ENCODE data around the gene PPP2R3A. TPM values are rescaled to one million over a fixed set of nuclear protein-coding genes. Genes with fewer than 3 reads are reported as not detected.

PPP2R3A gene
- total and polyA plus RNA-seq, 8 donors = 1.3 to 7.0 (median 4.3) TPM

GRCh38 chr3:136044980-136045745 lies 79.6 kb downstream of the PPP2R3A start:
- DNase-seq = peak in 1 of 6 donors; percentile 59

DNA sequence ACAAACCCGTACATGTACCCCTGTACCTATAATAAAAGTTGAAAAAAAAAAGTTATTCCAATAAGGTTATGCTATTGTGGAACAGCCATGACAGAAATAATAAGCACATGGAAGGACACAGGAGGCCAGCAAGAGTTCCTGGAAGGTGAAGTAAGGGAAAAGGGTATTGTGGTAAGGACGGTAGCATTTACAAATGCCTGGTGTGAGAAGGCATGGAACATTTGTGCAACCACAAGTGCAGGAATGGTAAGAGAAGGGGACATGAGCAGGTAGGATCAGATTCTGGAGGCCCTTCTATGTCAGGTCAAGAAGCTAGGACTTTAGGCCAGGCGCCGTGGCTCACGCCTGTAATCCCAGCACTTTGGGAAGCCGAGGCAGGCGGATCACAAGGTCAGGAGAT lies 82.5 kb downstream of the PPP2R3A start:
- ATAC-seq (no peak), FAIRE-seq (no peak), DNase-seq (no peak)
- Histone ChIP-seq H3K4me1 (no peaks in the 10 kb centered on the region), H3K36me3 (peaks cover 0 to 4% (median 0%) of the 10 kb centered on the region in 3 donors), H3K27me3 (no peaks in the 10 kb centered on the region), H3K27ac (no peak overlapping the region), H3K9me3 (no peaks in the 10 kb centered on the region), H3K4me3 (no peak overlapping the region)
- intact Hi-C loops (cut with DNase I) = loop anchor here in 1 of 3 donors (10.0 kb wide), 1 partner anchor 133 kb away; no protein-coding TSS in a partner anchor
- WGBS, 2 donors = 96 to 97% methylated on average over 7 of the region's 7 CpGs
- no peak for TF ChIP-seq CTCF (IDR thresholded peaks at IDR 0.05)

More at GRCh38 chr3:136044980-136045745, 79.6 kb downstream of the PPP2R3A start:
- H3K27me3 ChIP-seq = no peaks in the 10 kb centered on the region
- no peak overlapping the region for H3K4me3 ChIP-seq
- no peak overlapping the region for H3K27ac ChIP-seq
- no peaks in the 10 kb centered on the region for H3K4me1 ChIP-seq
- 89 to 96% methylated on average over 7 of the region's 7 CpGs for WGBS, 2 donors
- intact Hi-C loops (cut with DNase I) = loop anchor here in 2 of 3 donors (5.0 to 10.0 kb wide), 2 partner anchors 128 to 130 kb away; no protein-coding TSS in a partner anchor
- ATAC-seq (no peak), FAIRE-seq (no peak)
- peaks cover 0 to 4% (median 0%) of the 10 kb centered on the region in 3 donors for H3K36me3 ChIP-seq
- no peak for TF ChIP-seq CTCF (IDR thresholded peaks at IDR 0.05)
- H3K9me3 ChIP-seq = no peaks in the 10 kb centered on the region

GRCh38 chr3:136050250-136050649 lies 84.7 kb downstream of the PPP2R3A start:
- H3K27me3 ChIP-seq = no peaks in the 10 kb centered on the region
- TF ChIP-seq CTCF (IDR thresholded peaks at IDR 0.05) = no peak
- peaks cover 0 to 4% (median 0%) of the 10 kb centered on the region in 3 donors for H3K36me3 ChIP-seq
- no peaks in the 10 kb centered on the region for H3K9me3 ChIP-seq
- intact Hi-C loops (cut with DNase I) = no loop called here
- ATAC-seq (no peak), DNase-seq (no peak), FAIRE-seq (no peak)
- H3K4me3 ChIP-seq = no peak overlapping the region
- no peak overlapping the region for H3K27ac ChIP-seq
- no peaks in the 10 kb centered on the region for H3K4me1 ChIP-seq
- WGBS, 2 donors = 73 to 75% methylated on average over 6 of the region's 6 CpGs

- H3K4me3 ChIP-seq = no peak overlapping the region
- TF ChIP-seq CTCF (IDR thresholded peaks at IDR 0.05) = no peak
- no peaks in the 10 kb centered on the region for H3K27me3 ChIP-seq
- ATAC-seq (no peak), FAIRE-seq (no peak), DNase-seq (no peak)
- H3K4me1 ChIP-seq = no peaks in the 10 kb centered on the region
- 87 to 92% methylated on average over 4 of the region's 4 CpGs for WGBS, 2 donors
- no peaks in the 10 kb centered on the region for H3K36me3 ChIP-seq
- no peak overlapping the region for H3K27ac ChIP-seq
- intact Hi-C loops (cut with DNase I) = no loop called here
- no peaks in the 10 kb centered on the region for H3K9me3 ChIP-seq
Observed at GRCh38 chr3:136055491-136055890, 90.0 kb downstream of the PPP2R3A start.

GRCh38 chr3:136067211-136067610 lies 101.7 kb downstream of the PPP2R3A start:
- H3K27ac ChIP-seq = no peak overlapping the region
- H3K36me3 ChIP-seq = no peaks in the 10 kb centered on the region
- no peaks in the 10 kb centered on the region for H3K9me3 ChIP-seq
- no peaks in the 10 kb centered on the region for H3K4me1 ChIP-seq
- intact Hi-C loops (cut with DNase I) = no loop called here
- ATAC-seq (no peak), DNase-seq (no peak), FAIRE-seq (no peak)
- no peak overlapping the region for H3K4me3 ChIP-seq
- WGBS, 2 donors = 87 to 88% methylated on average over 2 of the region's 2 CpGs
- TF ChIP-seq CTCF (IDR thresholded peaks at IDR 0.05) = no peak
- H3K27me3 ChIP-seq = no peaks in the 10 kb centered on the region

Measured in pancreas (tissue), 10 donors.